A673 (cell line): Measurements from ENCODE around the gene PJVK.

Experiments
- CTCF ChIP-seq: fragments of 300-800, 200-600 bp; sonication (generic); conservative IDR thresholded peaks from 2 replicates; pipeline ENCODE4 v1.5.1; 2017; ENCODE audit warnings: low read depth, mild to moderate bottlenecking, antibody characterized with exemption, low read length, moderate library complexity, mixed read lengths
- EZH2 ChIP-seq: fragments of 200-600 bp; sonication (generic); IDR thresholded peaks from 2 replicates; pipeline ENCODE4 v1.6.1; 2017; ENCODE audit warnings: borderline replicate concordance, low read depth, mild to moderate bottlenecking, mixed read lengths, antibody characterized with exemption, low read length; ENCODE audit not compliant: poor library complexity, severe bottlenecking

GRCh38 chr2:178404368-178404767 lies 46.8 kb upstream of the PJVK start:
- TF ChIP-seq CTCF, result no peak
- TF ChIP-seq EZH2, result no peak
